KMS-11 (cell line): ENCODE measurements around the gene SLC25A39.

Experiments
- H2AFZ ChIP-seq: fragments of 200-600 bp; sonication (generic); 2 replicates; pipeline ENCODE4 v1.6.1; 2016; ENCODE audit warnings: antibody characterized with exemption, mixed run types, low read depth
- H3K27ac ChIP-seq: fragments of 200-600 bp; sonication (generic); 2 replicates; pipeline ENCODE4 v1.6.1; 2016; ENCODE audit warnings: mild to moderate bottlenecking, mixed run types
- H3K27me3 ChIP-seq: fragments of 200-600 bp; sonication (generic); 2 replicates; pipeline ENCODE4 v1.6.1; 2017; ENCODE audit warnings: mild to moderate bottlenecking, low read depth, mixed run types, moderate library complexity; ENCODE audit not compliant: insufficient read depth
- H3K36me3 ChIP-seq: fragments of 200-600 bp; sonication (generic); 2 replicates; pipeline ENCODE4 v1.6.1; 2017; ENCODE audit warnings: mild to moderate bottlenecking, mixed run types; ENCODE audit not compliant: insufficient read depth
- H3K4me1 ChIP-seq: fragments of 200-600 bp; sonication (generic); 2 replicates; pipeline ENCODE4 v1.6.1; 2016; ENCODE audit warnings: mild to moderate bottlenecking, low read depth, mixed run types; ENCODE audit not compliant: poor library complexity, severe bottlenecking
- H3K4me2 ChIP-seq: fragments of 200-600 bp; sonication (generic); 2 replicates; pipeline ENCODE4 v1.7.0; 2016; ENCODE audit warnings: mild to moderate bottlenecking, mixed run types
- H3K4me3 ChIP-seq: fragments of 200-600 bp; sonication (generic); IDR thresholded peaks from 2 replicates; pipeline ENCODE4 v1.6.1; 2017; ENCODE audit warnings: low read depth, low read length, mixed read lengths; ENCODE audit not compliant: insufficient read depth
- H3K79me2 ChIP-seq: fragments of 200-600 bp; sonication (generic); 2 replicates; pipeline ENCODE4 v1.6.1; 2016; ENCODE audit warnings: low read depth, mixed run types; ENCODE audit not compliant: insufficient read depth
- H3K9ac ChIP-seq: fragments of 200-600 bp; sonication (generic); 2 replicates; pipeline ENCODE4 v1.6.1; 2016; ENCODE audit warnings: mild to moderate bottlenecking, mixed run types
- H4K20me1 ChIP-seq: fragments of 200-600 bp; sonication (generic); 2 replicates; pipeline ENCODE4 v1.6.1; 2016; ENCODE audit warnings: mild to moderate bottlenecking, mixed run types; ENCODE audit not compliant: insufficient read depth
- CTCF ChIP-seq: fragments of 200-600 bp; sonication (generic); conservative IDR thresholded peaks from 2 replicates; pipeline ENCODE4 v1.6.1; 2017; ENCODE audit warnings: low read depth, mild to moderate bottlenecking, antibody characterized with exemption, low read length, moderate library complexity, mixed read lengths

SLC25A39 gene

GRCh38 chr17:44314031-44314430 is 10.6 kb downstream of the SLC25A39 start:
- TF ChIP-seq CTCF, result no peak
- Histone ChIP-seq H3K4me2 (no peak overlapping the region), H3K4me3 (no peak overlapping the region)

GRCh38 chr17:44312396-44313104 is 12.1 kb downstream of the SLC25A39 start:
- no peak overlapping the region for H3K4me2 ChIP-seq
- no peaks in the 10 kb centered on the region for H3K79me2 ChIP-seq
- H3K27me3 ChIP-seq, result peaks cover 51% of the 10 kb centered on the region
- TF ChIP-seq CTCF, result no peak
- peaks cover 4% of the 10 kb centered on the region for H3K4me1 ChIP-seq
- no peak overlapping the region for H2AFZ ChIP-seq
- H4K20me1 ChIP-seq, result no peaks in the 10 kb centered on the region
- no peak overlapping the region for H3K9ac ChIP-seq
- H3K27ac ChIP-seq, result no peak overlapping the region
- no peaks in the 10 kb centered on the region for H3K36me3 ChIP-seq
- H3K4me3 ChIP-seq, result no peak overlapping the region

More at GRCh38 chr17:44314031-44314430, 10.6 kb downstream of the SLC25A39 start:
- Histone ChIP-seq H3K4me1 (no peaks in the 10 kb centered on the region), H3K79me2 (no peaks in the 10 kb centered on the region), H4K20me1 (no peaks in the 10 kb centered on the region), H3K27ac (no peak overlapping the region), H3K27me3 (peaks cover 48% of the 10 kb centered on the region), H3K36me3 (no peaks in the 10 kb centered on the region), H2AFZ (no peak overlapping the region), H3K9ac (no peak overlapping the region)

GRCh38 chr17:44311562-44312181 is 13.0 kb downstream of the SLC25A39 start:
- H4K20me1 ChIP-seq, result no peaks in the 10 kb centered on the region
- no peak overlapping the region for H3K9ac ChIP-seq
- no peaks in the 10 kb centered on the region for H3K36me3 ChIP-seq
- no peak overlapping the region for H3K4me2 ChIP-seq
- H3K4me3 ChIP-seq, result no peak overlapping the region
- H3K79me2 ChIP-seq, result no peaks in the 10 kb centered on the region
- H2AFZ ChIP-seq, result no peak overlapping the region
- H3K27me3 ChIP-seq, result peaks cover 57% of the 10 kb centered on the region
- TF ChIP-seq CTCF, result no peak
- peaks cover 6% of the 10 kb centered on the region for H3K4me1 ChIP-seq
- H3K27ac ChIP-seq, result no peak overlapping the region

- no peak for TF ChIP-seq CTCF
- H3K36me3 ChIP-seq, result no peaks in the 10 kb centered on the region
- no peak overlapping the region for H3K4me3 ChIP-seq
- no peaks in the 10 kb centered on the region for H3K79me2 ChIP-seq
- H3K27ac ChIP-seq, result no peak overlapping the region
- H3K27me3 ChIP-seq, result peaks cover 57% of the 10 kb centered on the region
- no peaks in the 10 kb centered on the region for H4K20me1 ChIP-seq
- H3K4me2 ChIP-seq, result no peak overlapping the region
- H2AFZ ChIP-seq, result no peak overlapping the region
- peaks cover 6% of the 10 kb centered on the region for H3K4me1 ChIP-seq
- H3K9ac ChIP-seq, result no peak overlapping the region
These were observed 13.8 kb downstream of the SLC25A39 start for GRCh38 chr17:44310609-44311376.
